Astrocyte (in vitro differentiated cells and primary cell): ENCODE measurements around the gene TLCD4.

ENCODE experiments used
- CTCF ChIP-seq: IDR thresholded peaks from 2 replicates; pipeline ENCODE4 v1.5.1; 2011; ENCODE audit warnings: low read depth, mild to moderate bottlenecking, inconsistent platforms, low read length, moderate library complexity; ENCODE audit not compliant: insufficient read depth
- EZH2 ChIP-seq: IDR thresholded peaks from 2 replicates; pipeline ENCODE4 v1.6.1; 2012; ENCODE audit warnings: mild to moderate bottlenecking, low read length, inconsistent platforms; ENCODE audit not compliant: insufficient read depth

GRCh38 chr1:95089650-95090287, 27.4 kb upstream of the TLCD4 start:
- no peak for TF ChIP-seq CTCF
- TF ChIP-seq EZH2: no peak
